SKM-1 (cell line): ENCODE data around the gene PRDM16.

ENCODE experiments used
- DNase-seq: peaks from one replicate; lab custom pipeline; 2025; ENCODE audit not compliant: unreplicated experiment; lab: John Stamatoyannopoulos, UW

PRDM16 gene

DNA sequence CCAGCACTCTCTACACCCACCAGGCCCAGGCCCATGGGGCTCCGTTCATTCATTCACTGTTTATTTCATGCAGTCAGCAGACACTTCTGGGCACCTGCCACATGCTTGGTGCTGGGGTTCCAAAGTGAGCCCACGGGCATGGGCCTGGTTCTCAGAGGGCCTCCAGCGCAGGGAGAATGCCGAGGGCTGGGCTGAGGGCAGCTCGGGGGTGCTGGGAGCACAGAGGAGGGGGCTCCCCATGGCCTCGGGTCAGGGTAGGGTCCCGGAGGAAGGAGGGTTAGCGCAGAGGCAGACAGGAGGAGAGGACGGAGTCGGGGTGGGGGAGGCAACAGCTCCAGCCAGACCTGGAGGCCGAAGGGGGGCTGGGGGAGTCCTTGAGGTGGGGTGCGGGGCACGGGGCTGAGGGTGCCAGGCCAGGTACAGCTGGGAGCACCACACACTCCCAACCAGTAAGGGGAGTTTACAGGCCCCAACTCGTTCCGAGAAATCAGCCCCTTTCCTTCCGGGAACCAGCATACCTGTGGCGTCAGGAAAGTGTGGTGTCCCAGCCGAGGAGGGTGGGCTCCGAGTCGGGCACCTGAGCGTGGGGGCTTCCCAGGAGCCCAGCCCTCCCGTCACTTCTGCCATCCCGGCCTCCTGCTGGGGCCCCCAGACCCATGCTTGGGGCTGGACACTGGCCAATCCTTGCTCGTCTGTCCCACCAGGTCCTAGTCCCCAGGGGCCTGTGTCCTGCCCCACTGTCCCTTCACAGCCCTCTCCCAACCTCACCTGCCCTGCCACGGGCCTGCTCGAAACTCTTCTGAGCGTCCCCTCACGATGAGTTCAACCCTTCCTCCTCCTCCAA lies 396.3 kb downstream of the PRDM16 start:
- no peak for DNase-seq

- no peak for DNase-seq
These were observed 396.9 kb downstream of the PRDM16 start for GRCh38 chr1:3465935-3466321.

DNA sequence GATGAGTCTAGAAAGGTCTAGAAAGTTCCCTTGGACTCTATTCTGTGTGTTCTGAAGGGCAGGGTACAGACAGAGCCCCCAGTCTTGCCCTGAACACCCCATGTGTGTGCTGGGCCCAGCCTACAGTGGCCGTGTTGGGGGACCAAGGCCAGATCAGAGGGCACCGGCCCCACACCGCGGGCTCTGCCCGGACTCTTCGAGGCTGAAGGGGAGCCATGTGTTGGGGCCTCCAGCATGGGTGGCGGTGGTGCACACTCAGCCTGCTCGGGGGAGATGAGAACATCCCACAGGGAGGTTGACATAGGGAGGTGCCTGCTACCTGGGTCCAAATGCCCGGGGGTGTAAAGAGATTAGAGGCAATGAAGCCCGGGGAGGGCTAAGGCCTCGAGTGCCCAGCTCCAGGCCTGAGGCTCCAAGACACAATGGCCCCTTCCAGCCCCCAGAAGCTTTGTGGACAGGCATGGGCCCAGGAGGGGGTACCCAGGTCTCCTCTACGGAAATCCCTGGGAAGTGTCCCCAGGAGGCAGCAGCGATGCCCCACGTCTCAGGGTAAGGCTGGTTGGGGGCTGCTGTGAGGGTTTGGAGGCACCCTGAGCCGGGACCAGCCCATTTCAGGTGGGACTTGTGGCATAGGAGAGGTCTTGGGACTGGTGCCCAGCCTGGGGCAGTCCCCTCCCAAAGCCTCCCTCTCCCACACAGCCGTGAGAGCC lies 397.5 kb downstream of the PRDM16 start:
- DNase-seq = no peak

- no peak for DNase-seq
These were observed 398.4 kb downstream of the PRDM16 start for GRCh38 chr1:3467096-3468036.

- DNase-seq = no peak
These were observed 399.5 kb downstream of the PRDM16 start for GRCh38 chr1:3468236-3469103.

- no peak for DNase-seq
These were observed 400.3 kb downstream of the PRDM16 start for GRCh38 chr1:3469104-3469848.

DNA sequence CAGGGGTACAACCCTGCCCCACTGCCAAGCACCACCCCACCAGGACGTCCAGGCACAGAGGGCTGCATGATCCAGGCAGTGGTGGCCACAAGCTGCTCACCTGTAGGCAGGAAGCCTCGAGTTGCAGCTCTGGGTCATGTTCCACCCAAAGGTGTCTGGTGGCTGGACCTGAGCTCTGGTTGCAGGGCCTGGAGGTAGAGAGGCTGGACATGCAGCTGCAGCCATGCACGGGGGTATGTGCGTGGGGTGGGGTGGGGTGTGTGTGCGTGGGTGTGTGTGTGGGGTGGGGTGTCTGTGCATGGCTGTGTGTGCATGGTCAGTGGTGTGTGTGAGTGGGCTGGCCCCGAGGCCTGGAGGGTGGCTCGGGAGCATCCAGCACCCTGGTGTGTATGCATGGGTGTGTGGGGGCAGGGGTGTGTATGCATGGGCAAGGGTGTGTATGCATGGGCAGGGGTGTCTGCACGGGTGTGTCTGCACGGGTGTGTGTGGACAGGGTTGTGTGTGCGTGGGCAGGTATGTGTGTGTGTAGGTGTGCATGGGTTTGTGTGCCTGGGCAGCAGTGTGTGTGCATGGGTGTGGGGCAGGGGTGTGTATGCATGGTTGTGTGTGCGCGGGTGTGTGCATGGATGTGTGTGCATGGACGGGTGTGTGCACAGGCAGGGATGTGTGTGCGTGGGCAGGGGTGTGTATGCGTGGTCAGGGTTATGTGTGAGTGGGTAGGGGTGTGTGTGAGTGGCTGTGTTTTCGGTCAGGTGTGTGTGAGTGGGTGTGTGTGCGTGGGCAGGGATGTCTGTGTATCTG lies 401.0 kb downstream of the PRDM16 start:
- no peak for DNase-seq

GRCh38 chr1:3470650-3471355 lies 401.8 kb downstream of the PRDM16 start:
- no peak for DNase-seq

DNA sequence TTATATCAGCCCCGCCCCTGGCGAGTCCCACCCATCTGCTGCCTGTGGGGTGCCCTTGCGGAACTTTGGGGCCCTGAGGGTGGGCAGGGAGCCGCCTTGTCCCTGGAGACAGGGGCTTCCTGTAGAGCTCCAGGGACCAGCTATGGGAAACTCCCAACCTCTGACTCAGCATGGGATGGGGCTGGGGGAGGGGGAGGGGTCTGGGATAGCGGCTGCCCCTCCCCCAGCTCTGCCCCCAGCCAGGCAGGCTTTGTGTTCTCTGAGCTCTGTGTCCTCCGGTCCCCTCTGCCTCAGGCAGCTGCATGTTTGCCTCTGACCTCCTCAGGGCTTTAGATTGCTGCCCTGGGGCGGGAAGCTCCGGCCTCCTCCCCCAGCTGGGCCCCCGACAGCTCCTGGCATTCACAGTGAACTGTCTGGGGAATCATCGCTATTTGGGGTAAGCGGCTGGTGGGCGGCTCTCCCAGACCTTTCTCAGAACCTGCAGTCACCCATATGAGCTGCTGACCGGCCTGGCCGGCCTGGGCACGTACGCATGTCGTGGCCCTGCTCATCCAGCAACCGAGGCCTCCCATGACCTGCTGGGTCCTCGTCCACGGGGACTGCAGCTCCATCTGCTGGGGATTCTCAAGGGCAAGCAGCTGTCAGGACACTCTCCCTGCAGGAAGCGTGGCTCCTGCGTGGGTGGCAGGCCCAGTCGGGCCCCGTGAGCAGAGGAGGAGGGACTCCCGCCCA lies 402.5 kb downstream of the PRDM16 start:
- DNase-seq = no peak

DNA sequence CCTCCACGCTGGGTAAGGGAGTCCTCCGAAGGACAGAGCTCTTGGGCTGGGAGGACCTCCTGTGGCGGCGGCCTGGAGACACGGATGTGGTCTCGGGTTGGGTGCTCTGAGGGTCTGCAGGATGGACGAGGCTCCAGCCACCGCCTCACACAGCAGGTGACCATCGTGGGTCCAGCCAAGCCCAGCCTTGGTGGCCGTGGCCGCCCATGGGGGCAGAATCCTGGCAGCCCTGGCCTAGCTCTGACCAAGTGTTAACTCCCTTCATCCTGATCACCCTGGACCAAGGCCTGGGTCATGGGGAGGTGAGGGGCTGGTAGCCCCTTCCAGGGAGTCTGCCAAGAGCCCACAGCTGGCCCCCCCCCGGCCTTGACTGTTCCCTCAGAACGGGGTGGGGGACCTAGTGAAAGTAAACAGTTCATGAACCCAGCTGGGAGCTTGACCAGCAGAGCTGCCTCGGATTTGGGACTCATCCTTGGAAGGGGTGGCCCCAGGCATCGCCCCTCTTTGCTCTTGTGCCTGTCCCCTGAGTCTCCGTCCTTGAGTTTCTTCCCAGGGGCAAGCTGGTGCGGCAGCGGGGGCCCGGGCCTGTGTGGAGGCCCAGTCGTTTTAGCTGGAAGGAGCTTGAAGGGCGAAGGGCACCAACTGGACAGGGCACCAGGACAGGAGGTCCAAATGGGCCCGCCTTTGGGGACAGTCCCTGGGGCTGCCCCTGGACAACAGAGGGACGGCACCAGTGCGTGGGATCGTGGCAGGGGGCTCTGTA lies 403.3 kb downstream of the PRDM16 start:
- no peak for DNase-seq

- no peak for DNase-seq
These were observed 403.9 kb downstream of the PRDM16 start for GRCh38 chr1:3472906-3473305.

DNA sequence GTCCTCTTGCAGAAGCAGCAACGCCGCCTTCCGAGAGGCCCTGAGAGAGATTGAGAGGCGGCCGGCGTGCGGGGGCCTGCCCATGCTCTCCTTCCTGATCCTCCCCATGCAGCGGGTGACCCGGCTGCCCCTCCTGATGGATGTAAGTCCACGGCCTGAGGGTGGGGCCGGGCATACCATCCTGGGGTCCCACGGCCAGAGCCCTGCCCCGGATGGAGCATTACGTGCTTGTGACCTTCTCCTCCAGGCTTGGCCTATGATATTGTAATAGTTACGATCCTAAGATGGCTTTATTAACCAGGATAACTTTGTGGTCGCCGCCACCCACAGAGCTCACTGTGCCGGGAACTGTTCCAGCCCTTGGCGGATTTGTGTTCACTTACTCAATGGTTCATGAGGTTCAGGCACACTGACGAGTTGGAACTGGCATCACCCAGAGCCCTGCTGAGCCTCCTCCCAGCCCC lies 404.4 kb downstream of the PRDM16 start:
- DNase-seq = no peak

DNA sequence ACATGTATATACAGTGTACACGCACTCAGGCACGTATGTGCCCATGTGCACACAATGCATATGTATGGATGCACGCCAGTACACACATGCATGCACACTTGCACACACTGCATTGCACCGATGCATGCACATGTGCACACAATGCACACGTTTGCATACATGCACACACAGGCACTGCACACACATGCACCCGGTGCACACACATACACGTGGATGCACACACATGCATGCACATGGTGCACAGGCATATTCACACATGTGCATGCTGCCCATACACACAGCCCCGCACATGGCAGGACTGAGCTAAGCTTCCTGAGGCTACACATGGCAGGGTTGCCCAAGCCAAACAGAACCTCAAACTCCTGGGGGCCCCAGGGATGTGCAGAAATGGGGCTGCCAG lies 405.0 kb downstream of the PRDM16 start:
- no peak for DNase-seq

- DNase-seq = no peak
These were observed 405.4 kb downstream of the PRDM16 start for GRCh38 chr1:3474421-3474820.

GRCh38 chr1:3475839-3476573 lies 407.0 kb downstream of the PRDM16 start:
- DNase-seq = no peak

DNA sequence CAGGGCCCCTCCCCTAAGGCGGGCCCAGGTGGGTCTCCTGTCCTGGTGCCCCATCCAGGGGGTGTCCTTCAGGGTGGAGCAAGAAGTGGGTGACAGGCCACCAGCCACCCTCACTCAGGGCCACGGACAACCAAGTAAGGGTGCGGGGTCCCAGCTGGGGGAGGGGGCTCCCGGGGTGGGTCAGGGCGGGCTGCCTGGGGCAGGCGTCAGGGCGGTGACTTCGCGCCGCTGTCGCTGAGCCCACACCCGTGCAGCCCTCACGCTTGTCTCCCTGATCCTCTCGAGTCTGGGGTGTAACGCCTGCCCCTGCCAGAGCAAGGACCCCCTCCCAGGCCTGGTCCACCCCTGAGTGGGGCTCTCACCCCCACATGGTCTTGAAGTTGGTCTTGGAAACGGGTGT lies 407.7 kb downstream of the PRDM16 start:
- no peak for DNase-seq
